Measurements from ENCODE around the gene PHF21A.

The PHF21A gene

GRCh38 chr11:45909594-45910475 is 211.4 kb downstream of the PHF21A start:
- Histone ChIP-seq H3F3A (ENCODE audit: insufficient read depth, low read length) (no peaks in the 10 kb centered on the region), H3K27ac (ENCODE audit: low read depth, low read length, poor library complexity, severe bottlenecking) (no peak overlapping the region), H3K9me3 (ENCODE audit: low read length) (no peaks in the 10 kb centered on the region), H4K20me1 (ENCODE audit: insufficient read depth, low read length) (no peaks in the 10 kb centered on the region), H3K9ac (ENCODE audit: low read length) (no peak overlapping the region), H3K36me3 (ENCODE audit: insufficient read depth, low read length) (peaks cover 42% of the 10 kb centered on the region), H3K4me2 (ENCODE audit: low read length) (no peak overlapping the region), H3K4me1 (ENCODE audit: insufficient read depth, low read length, severe bottlenecking) (no peaks in the 10 kb centered on the region), H2AFZ (ENCODE audit: low read length) (no peak overlapping the region), H3K9me2 (ENCODE audit: low read depth, low read length) (no peaks in the 10 kb centered on the region), H3K79me2 (ENCODE audit: insufficient read depth, low read length) (no peaks in the 10 kb centered on the region), H3K4me3 (ENCODE audit: low read depth, low read length, poor library complexity, severe bottlenecking) (no peak overlapping the region), H3K27me3 (ENCODE audit: insufficient read depth, low read length) (no peaks in the 10 kb centered on the region)
- no peak for TF ChIP-seq CTCF (IDR thresholded peaks at IDR 0.05; ENCODE audit: low read length)
- no peak for TF ChIP-seq EZH2 (IDR thresholded peaks at IDR 0.05; ENCODE audit: borderline replicate concordance, low read length)

- H3K27ac ChIP-seq (ENCODE audit: low read depth, low read length, poor library complexity, severe bottlenecking), result no peak overlapping the region
Measured at GRCh38 chr11:45907911-45908370, 213.3 kb downstream of the PHF21A start.

GRCh38 chr11:45906965-45907611 is 214.2 kb downstream of the PHF21A start, which contains the start of gene FREY1:
Gene FREY1 (minus strand): TSS chr11:45907271. CDS start chr11:45907245, 26 bp downstream.
- no peaks in the 10 kb centered on the region for H3K9me2 ChIP-seq (ENCODE audit: low read depth, low read length)
- no peaks in the 10 kb centered on the region for H3K79me2 ChIP-seq (ENCODE audit: insufficient read depth, low read length)
- peaks cover 4% of the 10 kb centered on the region; the same call in 1 of the 2 replicates for H3K27me3 ChIP-seq (ENCODE audit: insufficient read depth, low read length)
- H3K4me1 ChIP-seq (ENCODE audit: insufficient read depth, low read length, severe bottlenecking), result peaks cover 8% of the 10 kb centered on the region
- no peak within 1 kb of the TSS for H2AFZ ChIP-seq (ENCODE audit: low read length)
- H4K20me1 ChIP-seq (ENCODE audit: insufficient read depth, low read length), result no peaks in the 10 kb centered on the region
- no peaks in the 10 kb centered on the region for H3K9me3 ChIP-seq (ENCODE audit: low read length)
- H3F3A ChIP-seq (ENCODE audit: insufficient read depth, low read length), result no peaks in the 10 kb centered on the region
- no peak for TF ChIP-seq EZH2 (IDR thresholded peaks at IDR 0.05; ENCODE audit: borderline replicate concordance, low read length)
- TF ChIP-seq CTCF (IDR thresholded peaks at IDR 0.05; ENCODE audit: low read length), result no peak
- no peak within 1 kb of the TSS for H3K9ac ChIP-seq (ENCODE audit: low read length)
- H3K27ac ChIP-seq (ENCODE audit: low read depth, low read length, poor library complexity, severe bottlenecking), result no peak within 1 kb of the TSS
- H3K36me3 ChIP-seq (ENCODE audit: insufficient read depth, low read length), result peaks cover 22% of the 10 kb centered on the region
- H3K4me3 ChIP-seq (ENCODE audit: low read depth, low read length, poor library complexity, severe bottlenecking), result no peak within 1 kb of the TSS
- H3K4me2 ChIP-seq (ENCODE audit: low read length), result no peak within 1 kb of the TSS

More at GRCh38 chr11:45907911-45908370, 213.3 kb downstream of the PHF21A start:
- Histone ChIP-seq H3K9ac (ENCODE audit: low read length) (no peak overlapping the region), H3F3A (ENCODE audit: insufficient read depth, low read length) (no peaks in the 10 kb centered on the region), H3K9me3 (ENCODE audit: low read length) (no peaks in the 10 kb centered on the region), H3K9me2 (ENCODE audit: low read depth, low read length) (no peaks in the 10 kb centered on the region), H2AFZ (ENCODE audit: low read length) (no peak overlapping the region), H4K20me1 (ENCODE audit: insufficient read depth, low read length) (no peaks in the 10 kb centered on the region), H3K79me2 (ENCODE audit: insufficient read depth, low read length) (no peaks in the 10 kb centered on the region), H3K4me1 (ENCODE audit: insufficient read depth, low read length, severe bottlenecking) (peaks cover 2% of the 10 kb centered on the region), H3K4me3 (ENCODE audit: low read depth, low read length, poor library complexity, severe bottlenecking) (no peak overlapping the region), H3K4me2 (ENCODE audit: low read length) (no peak overlapping the region), H3K27me3 (ENCODE audit: insufficient read depth, low read length) (peaks cover 4% of the 10 kb centered on the region; the same call in 1 of the 2 replicates), H3K36me3 (ENCODE audit: insufficient read depth, low read length) (peaks cover 23% of the 10 kb centered on the region)
- no peak for TF ChIP-seq CTCF (IDR thresholded peaks at IDR 0.05; ENCODE audit: low read length)
- TF ChIP-seq EZH2 (IDR thresholded peaks at IDR 0.05; ENCODE audit: borderline replicate concordance, low read length), result no peak

All from OCI-LY1 (cell line).